ENCODE measurements around the gene CPLANE2.
A peak's percentile ranks its signal among the peaks of the same experiment; 100 is the strongest.
"Not testable (repeated sequence)": the region's sequence is repeated elsewhere in the genome, so short reads cannot be mapped to it uniquely, and the experiment has no call there.

Gene CPLANE2

GRCh38 chr1:16229976-16230740, 6.8 kb downstream of the CPLANE2 start:
- DNase-seq (ENCODE audit: low read depth): no peak

- no peak for DNase-seq (ENCODE audit: low read depth)
These were observed 10.3 kb downstream of the CPLANE2 start for GRCh38 chr1:16226490-16227179.

- DNase-seq (ENCODE audit: low read depth): no peak
These were observed 10.9 kb downstream of the CPLANE2 start for GRCh38 chr1:16226129-16226489.

GRCh38 chr1:16224472-16224871, 12.5 kb downstream of the CPLANE2 start:
- DNase-seq (ENCODE audit: low read depth): no peak

GRCh38 chr1:16222716-16223115, 14.3 kb downstream of the CPLANE2 start:
- not testable (repeated sequence) for DNase-seq (ENCODE audit: low read depth)

- no peak for DNase-seq (ENCODE audit: low read depth)
These were observed 15.5 kb downstream of the CPLANE2 start for GRCh38 chr1:16221499-16221898.

GRCh38 chr1:16219968-16220500, 16.9 kb downstream of the CPLANE2 start:
- no peak for DNase-seq (ENCODE audit: low read depth)

- DNase-seq (ENCODE audit: low read depth): no peak
These were observed 18.3 kb downstream of the CPLANE2 start for GRCh38 chr1:16218674-16219071.

- DNase-seq (ENCODE audit: low read depth): no peak
These were observed 18.8 kb downstream of the CPLANE2 start for GRCh38 chr1:16218014-16218673.

- DNase-seq (ENCODE audit: low read depth): peak; percentile 86
These were observed 19.8 kb downstream of the CPLANE2 start for GRCh38 chr1:16217061-16217785.

- no peak for DNase-seq (ENCODE audit: low read depth)
These were observed 20.9 kb downstream of the CPLANE2 start for GRCh38 chr1:16215882-16216753.

GRCh38 chr1:16215240-16215639, 21.7 kb downstream of the CPLANE2 start:
- not testable (repeated sequence) for DNase-seq (ENCODE audit: low read depth)

GRCh38 chr1:16213544-16213943, 23.4 kb downstream of the CPLANE2 start:
- DNase-seq (ENCODE audit: low read depth): not testable (repeated sequence)

GRCh38 chr1:16213013-16213412, 24.0 kb downstream of the CPLANE2 start:
- DNase-seq (ENCODE audit: low read depth): no peak

- no peak for DNase-seq (ENCODE audit: low read depth)
These were observed 24.6 kb downstream of the CPLANE2 start, which contains the start of gene ARHGEF19 for GRCh38 chr1:16212251-16212961. Gene ARHGEF19 (minus strand): TSS chr1:16212652. CDS start chr1:16209054, 3,598 bp downstream.

GRCh38 chr1:16211824-16212223, 25.2 kb downstream of the CPLANE2 start:
- DNase-seq (ENCODE audit: low read depth): no peak

GRCh38 chr1:16210581-16210980, 26.4 kb downstream of the CPLANE2 start:
- no peak for DNase-seq (ENCODE audit: low read depth)

- no peak for DNase-seq (ENCODE audit: low read depth)
These were observed 27.1 kb downstream of the CPLANE2 start for GRCh38 chr1:16209847-16210407.

- no peak for DNase-seq (ENCODE audit: low read depth)
These were observed 27.7 kb downstream of the CPLANE2 start for GRCh38 chr1:16209132-16209846.

Measured in stimulated activated CD8-positive, alpha-beta memory T cell treated with anti-CD3 and anti-CD28 coated beads, Interleukin-12 subunit alpha, Interleukin-12 subunit beta, amount 100 ng/mL, for 1 hour (primary cell).